HepG2 (cell line): ENCODE measurements around the gene PANK4. TPM values are rescaled to one million over a fixed set of nuclear protein-coding genes. Genes with fewer than 3 reads are reported as not detected.

Experiments used
- GLI4 ChIP-seq: sonication (generic); formaldehyde crosslinking; IDR thresholded peaks from 2 replicates; pipeline ENCODE4 v1.5.1; 2020; ENCODE audit warnings: missing genetic modification reagents, mild to moderate bottlenecking, moderate library complexity, borderline replicate concordance
- NFYC ChIP-seq: IDR thresholded peaks from 2 replicates; pipeline ENCODE4 v1.6.1; 2016; ENCODE audit warnings: missing genetic modification reagents, missing compliant biosample characterization
- NR0B2 ChIP-seq: sonication (generic); formaldehyde crosslinking; IDR thresholded peaks from 2 replicates; pipeline ENCODE4 v1.4.0; 2020; ENCODE audit warnings: mild to moderate bottlenecking, missing genetic modification reagents
- ZBTB38 ChIP-seq: sonication (generic); formaldehyde crosslinking; IDR thresholded peaks from 2 replicates; pipeline ENCODE4 v1.5.1; 2020; ENCODE audit warnings: mild to moderate bottlenecking, missing genetic modification reagents
- ZNF251 ChIP-seq: sonication (generic); formaldehyde crosslinking; IDR thresholded peaks from 2 replicates; pipeline ENCODE4 v1.9.0; 2021; ENCODE audit warnings: mild to moderate bottlenecking, missing genetic modification reagents
- ZNF318 ChIP-seq: sonication (generic); formaldehyde crosslinking; IDR thresholded peaks from 2 replicates; pipeline ENCODE4 v1.4.0; 2020; ENCODE audit warnings: mild to moderate bottlenecking, missing genetic modification reagents
- ZNF337 ChIP-seq: sonication (generic); formaldehyde crosslinking; IDR thresholded peaks from 2 replicates; pipeline ENCODE4 v1.5.1; 2020; ENCODE audit warnings: missing genetic modification reagents, low read depth, mild to moderate bottlenecking, borderline replicate concordance
- ZNF605 ChIP-seq: sonication (generic); formaldehyde crosslinking; IDR thresholded peaks from 2 replicates; pipeline ENCODE4 v1.8.0; 2022; ENCODE audit warnings: mild to moderate bottlenecking, missing genetic modification reagents
- polyA plus RNA-seq, 8 experiments: library from polyadenylated mRNA; depleted of rRNA in 3 of 8; stranded (reverse) in 7 of 8; unstranded in 1 of 8; fragments of >200 nt; fragmentation: Illumina TruSeq in 4 of 8; extraction: Trizol in 4 of 8; gene quantifications; 2 replicates each; pipeline versions ENCODE4 v1.2.1 to v1.2.3, GENCODE V29; 2011 to 2016; ENCODE audit warnings: low read depth in 4 of 8, missing spikeins in 1 of 8, mixed read lengths in 1 of 8; ENCODE audit not compliant: insufficient read depth in 1 of 8
- total RNA-seq, 5 experiments: library from RNA; depleted of rRNA; stranded (reverse); fragments of >200 nt; fragmentation: Illumina TruSeq; extraction: Trizol; gene quantifications; 2 replicates each; pipeline ENCODE4 v1.2.3, GENCODE V29; 2016; ENCODE audit warnings: low read depth in 1 of 5
- TF ChIP-seq, protein P1 (sequence below): sonication (generic); formaldehyde crosslinking; IDR thresholded peaks from 2 replicates; pipeline ENCODE4 v1.4.0; 2020; ENCODE audit warnings: missing genetic modification reagents
- TF ChIP-seq, protein P2 (sequence below): IDR thresholded peaks from 2 replicates; pipeline ENCODE4 v1.6.1; 2016; ENCODE audit warnings: mild to moderate bottlenecking, missing biosample characterization, missing genetic modification reagents
- TF ChIP-seq, protein P3 (sequence below): sonication (generic); formaldehyde crosslinking; IDR thresholded peaks from 2 replicates; pipeline ENCODE4 v1.4.0; 2020; ENCODE audit warnings: missing genetic modification reagents

Gene PANK4
- total and polyA plus RNA-seq, 2 of the 13 experiments (the other 11 are each of a cell fraction or from before 2014, with no cell fraction given), result 17.4 to 19.3 TPM

GRCh38 chr1:2496087-2496622 lies 30.2 kb downstream of the PANK4 start (continued):
- TF ChIP-seq, protein P1, sequence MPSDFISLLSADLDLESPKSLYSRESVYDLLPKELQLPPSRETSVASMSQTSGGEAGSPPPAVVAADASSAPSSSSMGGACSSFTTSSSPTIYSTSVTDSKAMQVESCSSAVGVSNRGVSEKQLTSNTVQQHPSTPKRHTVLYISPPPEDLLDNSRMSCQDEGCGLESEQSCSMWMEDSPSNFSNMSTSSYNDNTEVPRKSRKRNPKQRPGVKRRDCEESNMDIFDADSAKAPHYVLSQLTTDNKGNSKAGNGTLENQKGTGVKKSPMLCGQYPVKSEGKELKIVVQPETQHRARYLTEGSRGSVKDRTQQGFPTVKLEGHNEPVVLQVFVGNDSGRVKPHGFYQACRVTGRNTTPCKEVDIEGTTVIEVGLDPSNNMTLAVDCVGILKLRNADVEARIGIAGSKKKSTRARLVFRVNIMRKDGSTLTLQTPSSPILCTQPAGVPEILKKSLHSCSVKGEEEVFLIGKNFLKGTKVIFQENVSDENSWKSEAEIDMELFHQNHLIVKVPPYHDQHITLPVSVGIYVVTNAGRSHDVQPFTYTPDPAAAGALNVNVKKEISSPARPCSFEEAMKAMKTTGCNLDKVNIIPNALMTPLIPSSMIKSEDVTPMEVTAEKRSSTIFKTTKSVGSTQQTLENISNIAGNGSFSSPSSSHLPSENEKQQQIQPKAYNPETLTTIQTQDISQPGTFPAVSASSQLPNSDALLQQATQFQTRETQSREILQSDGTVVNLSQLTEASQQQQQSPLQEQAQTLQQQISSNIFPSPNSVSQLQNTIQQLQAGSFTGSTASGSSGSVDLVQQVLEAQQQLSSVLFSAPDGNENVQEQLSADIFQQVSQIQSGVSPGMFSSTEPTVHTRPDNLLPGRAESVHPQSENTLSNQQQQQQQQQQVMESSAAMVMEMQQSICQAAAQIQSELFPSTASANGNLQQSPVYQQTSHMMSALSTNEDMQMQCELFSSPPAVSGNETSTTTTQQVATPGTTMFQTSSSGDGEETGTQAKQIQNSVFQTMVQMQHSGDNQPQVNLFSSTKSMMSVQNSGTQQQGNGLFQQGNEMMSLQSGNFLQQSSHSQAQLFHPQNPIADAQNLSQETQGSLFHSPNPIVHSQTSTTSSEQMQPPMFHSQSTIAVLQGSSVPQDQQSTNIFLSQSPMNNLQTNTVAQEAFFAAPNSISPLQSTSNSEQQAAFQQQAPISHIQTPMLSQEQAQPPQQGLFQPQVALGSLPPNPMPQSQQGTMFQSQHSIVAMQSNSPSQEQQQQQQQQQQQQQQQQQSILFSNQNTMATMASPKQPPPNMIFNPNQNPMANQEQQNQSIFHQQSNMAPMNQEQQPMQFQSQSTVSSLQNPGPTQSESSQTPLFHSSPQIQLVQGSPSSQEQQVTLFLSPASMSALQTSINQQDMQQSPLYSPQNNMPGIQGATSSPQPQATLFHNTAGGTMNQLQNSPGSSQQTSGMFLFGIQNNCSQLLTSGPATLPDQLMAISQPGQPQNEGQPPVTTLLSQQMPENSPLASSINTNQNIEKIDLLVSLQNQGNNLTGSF (CRISPR knock-in tag), result 0 out of 2 replicates have a peak, but pooled peaks have one; percentile 58
- no peak for TF ChIP-seq NFYC
- no peak for TF ChIP-seq ZNF337 (CRISPR knock-in tag)
- no peak for TF ChIP-seq NR0B2 (CRISPR knock-in tag)
- no peak for TF ChIP-seq ZNF318 (CRISPR knock-in tag)
- no peak for TF ChIP-seq GLI4 (CRISPR knock-in tag)
- TF ChIP-seq, protein P2, sequence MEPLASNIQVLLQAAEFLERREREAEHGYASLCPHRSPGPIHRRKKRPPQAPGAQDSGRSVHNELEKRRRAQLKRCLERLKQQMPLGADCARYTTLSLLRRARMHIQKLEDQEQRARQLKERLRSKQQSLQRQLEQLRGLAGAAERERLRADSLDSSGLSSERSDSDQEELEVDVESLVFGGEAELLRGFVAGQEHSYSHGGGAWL (CRISPR knock-in tag), result no peak
- TF ChIP-seq ZNF605 (CRISPR knock-in tag), result no peak
- TF ChIP-seq, protein P3, sequence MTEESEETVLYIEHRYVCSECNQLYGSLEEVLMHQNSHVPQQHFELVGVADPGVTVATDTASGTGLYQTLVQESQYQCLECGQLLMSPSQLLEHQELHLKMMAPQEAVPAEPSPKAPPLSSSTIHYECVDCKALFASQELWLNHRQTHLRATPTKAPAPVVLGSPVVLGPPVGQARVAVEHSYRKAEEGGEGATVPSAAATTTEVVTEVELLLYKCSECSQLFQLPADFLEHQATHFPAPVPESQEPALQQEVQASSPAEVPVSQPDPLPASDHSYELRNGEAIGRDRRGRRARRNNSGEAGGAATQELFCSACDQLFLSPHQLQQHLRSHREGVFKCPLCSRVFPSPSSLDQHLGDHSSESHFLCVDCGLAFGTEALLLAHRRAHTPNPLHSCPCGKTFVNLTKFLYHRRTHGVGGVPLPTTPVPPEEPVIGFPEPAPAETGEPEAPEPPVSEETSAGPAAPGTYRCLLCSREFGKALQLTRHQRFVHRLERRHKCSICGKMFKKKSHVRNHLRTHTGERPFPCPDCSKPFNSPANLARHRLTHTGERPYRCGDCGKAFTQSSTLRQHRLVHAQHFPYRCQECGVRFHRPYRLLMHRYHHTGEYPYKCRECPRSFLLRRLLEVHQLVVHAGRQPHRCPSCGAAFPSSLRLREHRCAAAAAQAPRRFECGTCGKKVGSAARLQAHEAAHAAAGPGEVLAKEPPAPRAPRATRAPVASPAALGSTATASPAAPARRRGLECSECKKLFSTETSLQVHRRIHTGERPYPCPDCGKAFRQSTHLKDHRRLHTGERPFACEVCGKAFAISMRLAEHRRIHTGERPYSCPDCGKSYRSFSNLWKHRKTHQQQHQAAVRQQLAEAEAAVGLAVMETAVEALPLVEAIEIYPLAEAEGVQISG, result peak; percentile 25; the same call in 1 of the 2 replicates
- TF ChIP-seq ZNF251 (CRISPR knock-in tag), result no peak
- TF ChIP-seq ZBTB38 (CRISPR knock-in tag), result peak; percentile 55; the same call in 1 of the 2 replicates
